Measurements from ENCODE around the gene JAK3. TPM values are rescaled to one million over a fixed set of nuclear protein-coding genes. Genes with fewer than 3 reads are reported as not detected.
A peak's percentile ranks its signal among the peaks of the same experiment; 100 is the strongest.
"Not testable (repeated sequence)": the region's sequence is repeated elsewhere in the genome, so short reads cannot be mapped to it uniquely, and the experiment has no call there.

Gene JAK3
- total RNA-seq, 1 donor from 2014 or later, result 18.4 TPM

GRCh38 chr19:17790059-17790780 is 57.6 kb downstream of the JAK3 start:
- DNase-seq (ENCODE audit: low spot score) (no peak), ATAC-seq (no peak)
- intact Hi-C loops (cut with DNase I), result loop anchor here (10.0 kb wide), 1 partner anchor 85 kb away; no protein-coding TSS in a partner anchor

GRCh38 chr19:17788632-17789031 is 59.1 kb downstream of the JAK3 start:
- ATAC-seq, result no peak
- intact Hi-C loops (cut with DNase I), result no loop called here
- no peak for DNase-seq (ENCODE audit: low spot score)

GRCh38 chr19:17787274-17787913 is 60.4 kb downstream of the JAK3 start:
- ATAC-seq (no peak), DNase-seq (ENCODE audit: low spot score) (no peak)
- intact Hi-C loops (cut with DNase I), result no loop called here

GRCh38 chr19:17784201-17785008 is 63.4 kb downstream of the JAK3 start:
- ATAC-seq (peak; percentile 55), DNase-seq (ENCODE audit: low spot score) (peak; percentile 77)
- intact Hi-C loops (cut with DNase I), result no loop called here

- intact Hi-C loops (cut with DNase I); ATAC-seq; DNase-seq (ENCODE audit: low spot score): not testable (repeated sequence)
These were observed 64.1 kb downstream of the JAK3 start for GRCh38 chr19:17783721-17784120.

GRCh38 chr19:17780781-17781180 is 67.0 kb downstream of the JAK3 start:
- intact Hi-C loops (cut with DNase I), result no loop called here
- DNase-seq (ENCODE audit: low spot score) (no peak), ATAC-seq (no peak)

GRCh38 chr19:17778968-17779929 is 68.5 kb downstream of the JAK3 start:
- intact Hi-C loops (cut with DNase I), result no loop called here
- DNase-seq (ENCODE audit: low spot score) (no peak), ATAC-seq (no peak)

- DNase-seq (ENCODE audit: low spot score), result peak; percentile 73
- intact Hi-C loops (cut with DNase I), result no loop called here
- ATAC-seq, result peak; percentile 36
These were observed 69.4 kb downstream of the JAK3 start for GRCh38 chr19:17778251-17778967.

- DNase-seq (ENCODE audit: low spot score); ATAC-seq; intact Hi-C loops (cut with DNase I): not testable (repeated sequence)
These were observed 69.9 kb downstream of the JAK3 start for GRCh38 chr19:17777840-17778239.

GRCh38 chr19:17775991-17776803 is 71.6 kb downstream of the JAK3 start:
- intact Hi-C loops (cut with DNase I), result no loop called here
- ATAC-seq (peak; percentile 23), DNase-seq (ENCODE audit: low spot score) (no peak)

GRCh38 chr19:17775245-17775927 is 72.4 kb downstream of the JAK3 start:
- no peak for ATAC-seq
- intact Hi-C loops (cut with DNase I), result no loop called here
- no peak for DNase-seq (ENCODE audit: low spot score)

Other genes starting within 250 kb of the JAK3 start
- 0.13 TPM for gene UNC13A, start 159.6 kb downstream of the JAK3 start, total RNA-seq
- 55.8 TPM for gene MAP1S, start 128.5 kb downstream of the JAK3 start, total RNA-seq
- 6.1 TPM for gene FCHO1, start 96.5 kb downstream of the JAK3 start, total RNA-seq
- gene B3GNT3, start 52.8 kb downstream of the JAK3 start, total RNA-seq, result 0.58 TPM
- gene INSL3, start 26.5 kb downstream of the JAK3 start, total RNA-seq, result not detected
- 1,112 TPM for gene RPL18A, start 11.9 kb upstream of the JAK3 start, total RNA-seq
- gene SLC5A5, start 24.0 kb upstream of the JAK3 start, total RNA-seq, result not detected
- gene CCDC124, start 85.0 kb upstream of the JAK3 start, total RNA-seq, result 55.1 TPM
- 1.4 TPM for gene KCNN1, start 119.1 kb upstream of the JAK3 start, total RNA-seq
- gene ARRDC2, start 160.2 kb upstream of the JAK3 start, total RNA-seq, result 38.2 TPM
- gene IL12RB1, start 239.0 kb upstream of the JAK3 start, total RNA-seq, result 2.1 TPM
- gene MAST3, start 249.8 kb upstream of the JAK3 start, total RNA-seq, result 20.1 TPM